GM10248 (cell line): ENCODE results near the gene CDC42EP1.
"Not testable (repeated sequence)": the region's sequence is repeated elsewhere in the genome, so short reads cannot be mapped to it uniquely, and the experiment has no call there.

Experiments
- CTCF ChIA-PET: fragments of 300-600 bp; sonication (Branson Sonifier 250); formaldehyde crosslinking; extraction: SDS; loops from one replicate; lab custom pipeline; 2021; ENCODE audit warnings: antibody characterized with exemption; lab: Yijun Ruan, JAX
- POLR2A ChIA-PET: fragments of 350-650 bp; sonication (Branson Sonifier 250); formaldehyde crosslinking; extraction: SDS; loops from one replicate; lab custom pipeline; 2020; ENCODE audit warnings: antibody characterized with exemption; lab: Yijun Ruan, JAX
- DNase-seq: peaks from one replicate; pipeline ENCODE4 v3.0.0; 2012; ENCODE audit errors: extremely low spot score
- TF ChIP-seq, protein P1 (sequence below): IDR thresholded peaks from 2 replicates; pipeline ENCODE4 v1.5.1; 2012; ENCODE audit warnings: mild to moderate bottlenecking, low read depth; ENCODE audit errors: extremely low read depth, missing control alignments, control extremely low read depth

CDC42EP1 gene

DNA sequence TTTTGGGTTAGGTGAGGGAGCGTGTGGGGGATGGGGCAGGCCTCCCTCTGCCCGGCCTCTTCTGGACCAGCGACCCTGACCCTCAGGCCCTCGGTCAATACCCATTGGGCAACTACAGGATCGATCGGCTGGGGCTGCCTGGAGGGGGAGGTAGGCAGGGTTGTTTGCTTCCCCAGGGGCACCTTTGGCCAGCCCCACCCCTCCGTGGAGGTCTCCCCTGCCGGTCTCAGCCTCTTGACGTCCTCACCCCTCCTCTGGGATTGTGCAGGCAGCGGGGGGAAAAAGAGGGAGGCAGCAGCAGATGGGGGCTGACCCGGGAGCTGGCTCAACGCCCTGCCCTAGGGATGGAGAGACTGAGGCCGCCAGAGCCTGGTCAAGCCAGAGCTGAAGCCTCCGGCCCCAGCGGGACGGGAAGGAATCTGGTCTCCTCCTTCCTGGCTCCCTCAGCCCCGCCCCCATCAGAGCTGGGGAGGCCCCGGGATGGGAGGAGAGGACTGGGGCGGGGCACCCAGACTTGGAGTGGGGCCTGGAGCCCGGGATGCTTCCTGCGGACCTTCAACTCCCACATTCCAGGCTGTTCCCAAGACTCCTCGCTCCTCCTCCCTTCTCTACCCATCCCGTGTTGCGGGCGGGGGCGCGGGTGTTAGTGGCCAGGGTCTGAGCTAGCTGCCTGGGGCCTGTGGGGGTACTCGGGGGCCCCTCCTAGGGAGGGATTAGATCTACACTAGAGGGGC is 14.4 kb upstream of the CDC42EP1 start:
- CTCF ChIA-PET = interaction anchor here (1.2 to 16.8 kb wide), 3 partner anchors 19 to 45 kb away, joined by 3 to 584 read pairs (median 209); partner anchors contain the start of genes CDC42EP1 and LGALS2
- POLR2A ChIA-PET = no interaction called here
- TF ChIP-seq, protein P1, sequence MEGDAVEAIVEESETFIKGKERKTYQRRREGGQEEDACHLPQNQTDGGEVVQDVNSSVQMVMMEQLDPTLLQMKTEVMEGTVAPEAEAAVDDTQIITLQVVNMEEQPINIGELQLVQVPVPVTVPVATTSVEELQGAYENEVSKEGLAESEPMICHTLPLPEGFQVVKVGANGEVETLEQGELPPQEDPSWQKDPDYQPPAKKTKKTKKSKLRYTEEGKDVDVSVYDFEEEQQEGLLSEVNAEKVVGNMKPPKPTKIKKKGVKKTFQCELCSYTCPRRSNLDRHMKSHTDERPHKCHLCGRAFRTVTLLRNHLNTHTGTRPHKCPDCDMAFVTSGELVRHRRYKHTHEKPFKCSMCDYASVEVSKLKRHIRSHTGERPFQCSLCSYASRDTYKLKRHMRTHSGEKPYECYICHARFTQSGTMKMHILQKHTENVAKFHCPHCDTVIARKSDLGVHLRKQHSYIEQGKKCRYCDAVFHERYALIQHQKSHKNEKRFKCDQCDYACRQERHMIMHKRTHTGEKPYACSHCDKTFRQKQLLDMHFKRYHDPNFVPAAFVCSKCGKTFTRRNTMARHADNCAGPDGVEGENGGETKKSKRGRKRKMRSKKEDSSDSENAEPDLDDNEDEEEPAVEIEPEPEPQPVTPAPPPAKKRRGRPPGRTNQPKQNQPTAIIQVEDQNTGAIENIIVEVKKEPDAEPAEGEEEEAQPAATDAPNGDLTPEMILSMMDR = no peak
- no peak for DNase-seq

DNA sequence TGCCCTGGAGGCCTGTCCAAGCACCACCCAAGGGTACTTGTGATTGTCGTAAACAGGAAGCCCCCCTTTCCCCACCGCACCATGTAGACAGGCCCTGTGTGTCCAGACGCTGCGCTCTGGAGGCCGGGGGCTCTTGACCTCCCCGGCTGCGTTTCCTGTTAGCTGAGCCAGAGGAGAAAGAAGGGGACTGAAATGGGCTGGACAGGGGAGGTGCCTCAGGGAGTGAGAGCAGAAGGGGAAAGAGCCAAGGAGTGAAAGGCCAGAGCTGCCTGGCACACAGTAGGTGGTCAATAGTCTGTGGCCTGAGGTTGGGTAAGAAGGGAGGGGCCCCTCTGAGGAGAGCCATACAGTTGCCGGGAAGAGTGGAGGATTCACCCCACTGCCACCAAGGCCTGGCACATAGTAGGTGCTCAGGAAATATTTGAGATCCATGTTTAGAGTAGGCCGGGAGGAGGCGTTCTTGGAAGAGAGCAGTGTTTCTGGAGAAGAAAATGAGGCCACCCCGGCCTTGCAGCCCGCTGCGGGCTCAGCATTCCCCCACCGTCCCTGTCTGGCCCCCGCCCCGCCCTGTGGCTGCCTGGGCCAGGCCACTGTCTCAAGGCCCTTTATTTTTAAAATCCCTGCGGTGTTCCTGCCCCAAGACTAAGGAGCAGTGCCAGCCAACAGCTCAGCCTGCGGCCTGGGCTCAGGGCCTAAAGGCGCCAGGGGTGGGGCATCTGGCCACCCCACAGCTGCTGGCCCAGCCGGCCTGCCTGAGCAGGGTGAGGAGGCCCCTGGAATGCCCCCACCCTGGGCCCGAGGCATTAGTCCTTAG is 13.6 kb upstream of the CDC42EP1 start:
- DNase-seq = no peak
- TF ChIP-seq, protein P1 = no peak
- ChIA-PET POLR2A (interaction anchor here (0.6 kb wide), 1 partner anchor 241 kb away, joined by 3 read pairs; no protein-coding TSS in a partner anchor), CTCF (interaction anchor here (0.9 to 16.8 kb wide), 3 partner anchors 18 to 97 kb away, joined by 3 to 584 read pairs (median 209); partner anchors contain the start of gene CDC42EP1)

DNA sequence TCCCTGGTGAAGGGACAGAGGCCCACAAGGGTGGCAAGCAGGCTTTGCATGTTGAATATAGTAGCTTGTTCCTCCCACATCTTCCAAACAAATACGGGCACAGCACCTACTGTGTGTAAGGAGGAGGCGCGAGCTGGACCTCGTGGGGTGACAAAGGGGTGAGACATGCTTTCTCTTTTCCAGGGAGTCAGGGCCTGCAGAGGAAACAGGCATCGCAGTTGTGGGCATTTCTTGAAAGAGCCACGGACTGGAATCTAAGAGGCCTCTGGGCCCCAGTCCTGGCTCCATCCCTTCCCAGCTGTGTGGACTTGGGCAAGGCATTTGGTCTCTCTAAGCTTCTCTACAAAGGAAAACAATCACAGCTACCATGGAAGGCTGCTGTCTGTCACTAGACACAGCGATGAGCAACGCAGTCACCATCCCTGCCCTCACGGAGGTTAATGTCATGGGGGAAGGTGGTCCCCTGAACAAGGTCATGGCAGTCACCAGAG is 13.0 kb upstream of the CDC42EP1 start:
- TF ChIP-seq, protein P1 = no peak
- CTCF ChIA-PET = interaction anchor here (0.9 to 16.8 kb wide), 3 partner anchors 18 to 96 kb away, joined by 3 to 584 read pairs (median 209); partner anchors contain the start of gene CDC42EP1
- DNase-seq = no peak
- POLR2A ChIA-PET = interaction anchor here (0.6 kb wide), 1 partner anchor 241 kb away, joined by 3 read pairs; no protein-coding TSS in a partner anchor

DNA sequence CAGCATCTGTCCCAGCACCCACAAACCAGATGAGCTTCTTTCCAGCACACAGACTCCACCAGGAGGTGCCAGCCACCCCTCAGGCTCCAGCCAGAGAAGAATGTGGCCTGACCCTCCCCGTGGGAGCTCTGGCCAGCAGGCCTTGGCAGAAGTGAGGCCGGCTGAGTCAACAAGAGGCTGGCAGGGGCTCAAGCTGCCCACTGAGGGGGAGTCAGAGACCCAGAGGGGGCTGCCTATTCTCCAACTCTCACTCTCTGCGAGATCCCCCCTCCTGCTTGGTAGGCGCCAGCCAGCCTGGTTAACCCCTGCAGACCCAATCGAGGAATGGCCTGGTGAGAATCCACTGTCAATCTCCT is 10.6 kb upstream of the CDC42EP1 start:
- POLR2A ChIA-PET = interaction anchor here (0.6 kb wide), 2 partner anchors 18 to 53 kb away, joined by 6 to 7 read pairs; no protein-coding TSS in a partner anchor
- DNase-seq = no peak

DNA sequence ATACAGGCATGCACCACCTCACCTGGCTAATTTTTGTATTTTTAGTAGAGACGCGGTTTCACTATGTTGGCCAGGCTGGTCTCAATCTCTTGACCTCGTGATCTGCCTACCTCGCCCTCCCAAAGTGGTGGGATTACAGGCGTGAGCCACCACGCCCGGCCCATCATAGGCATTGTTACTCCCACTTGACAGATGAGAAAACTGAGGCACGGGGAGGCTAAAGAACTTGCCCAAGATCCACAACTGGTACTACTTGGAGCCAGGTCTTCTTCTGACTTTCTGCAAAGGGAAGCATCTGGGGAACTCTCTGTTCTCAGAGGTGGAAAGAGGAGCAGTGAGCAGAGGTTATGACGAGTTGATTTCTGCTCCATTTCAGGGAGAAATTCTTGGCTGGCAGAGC is 9.4 kb upstream of the CDC42EP1 start:
- DNase-seq, POLR2A ChIA-PET: not testable (repeated sequence)
- CTCF ChIA-PET = interaction anchor here (1.1 to 16.8 kb wide), 4 partner anchors 11 to 290 kb away, joined by 3 to 584 read pairs (median 11); partner anchors contain the start of gene CDC42EP1

More for the DNA sequence above, 10.6 kb upstream of the CDC42EP1 start:
- TF ChIP-seq, protein P1 = no peak
- CTCF ChIA-PET = interaction anchor here (1.0 to 16.8 kb wide), 4 partner anchors 10 to 57 kb away, joined by 3 to 584 read pairs (median 114); partner anchors contain the start of gene CDC42EP1

DNA sequence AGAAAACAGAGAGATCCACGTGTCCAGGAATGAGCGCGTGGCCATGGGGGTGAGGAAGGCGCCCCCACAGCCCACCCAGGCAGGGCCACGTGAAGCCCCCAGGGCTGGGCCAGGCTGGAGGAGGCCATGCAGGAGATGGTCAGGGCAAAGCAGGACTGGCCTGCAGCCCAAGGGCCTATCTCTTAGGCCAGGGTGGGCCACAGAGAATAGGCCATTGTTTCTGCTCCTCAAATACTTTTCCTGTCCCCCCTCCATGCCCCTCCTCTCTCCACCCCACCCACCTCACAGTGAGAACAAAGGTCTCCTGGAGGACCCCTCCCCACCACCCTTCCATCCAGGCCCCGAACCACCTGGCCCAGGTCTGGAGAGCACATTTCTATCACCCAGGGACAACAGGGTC is 8.3 kb upstream of the CDC42EP1 start:
- ChIA-PET CTCF (interaction anchor here (1.0 to 16.8 kb wide), 3 partner anchors 10 to 13 kb away, joined by 3 to 584 read pairs (median 3); partner anchors contain the start of gene CDC42EP1), POLR2A (no interaction called here)
- no peak for DNase-seq
- TF ChIP-seq, protein P1 = no peak
